SK-N-MC (cell line): Measurements from ENCODE around the gene SLC39A11.

Experiments used
- DNase-seq: peaks from one replicate; pipeline ENCODE4 v3.0.0-alpha.2; 2011; ENCODE audit warnings: low read depth, low spot score
- H3K27ac ChIP-seq: fragments of 200-600 bp; sonication (generic); 2 replicates; pipeline ENCODE4 v1.5.1; 2016; ENCODE audit warnings: mixed run types
- H3K36me3 ChIP-seq: fragments of 200-600 bp; sonication (generic); 2 replicates; pipeline ENCODE4 v1.6.1; 2017; ENCODE audit warnings: antibody characterized with exemption, low read length, mixed read lengths; ENCODE audit not compliant: insufficient read depth
- H3K4me3 ChIP-seq: fragments of 200-600 bp; sonication (generic); 2 replicates; pipeline ENCODE4 v1.5.1; 2016
- H3K9ac ChIP-seq: fragments of 200-600 bp; sonication (generic); 2 replicates; pipeline ENCODE4 v1.8.0; 2017; ENCODE audit warnings: mixed run types, mixed read lengths; ENCODE audit not compliant: insufficient read length
- H3K9me3 ChIP-seq: fragments of 200-600 bp; sonication (generic); 2 replicates; pipeline ENCODE4 v1.6.1; 2017; ENCODE audit warnings: low read depth, mild to moderate bottlenecking, antibody characterized with exemption, low read length, moderate library complexity, mixed read lengths
- EZH2 ChIP-seq: fragments of 200-600 bp; sonication (generic); IDR thresholded peaks from one replicate; pipeline ENCODE4 v1.6.1; 2017; ENCODE audit warnings: antibody characterized with exemption
- FOXP2 ChIP-seq: optimal IDR thresholded peaks from 2 replicates; pipeline ENCODE3; 2011; ENCODE audit warnings: mild to moderate bottlenecking, moderate library complexity; ENCODE audit not compliant: insufficient read depth; ENCODE audit errors: extremely low read length, control extremely low read depth
- POLR2AphosphoS5 ChIP-seq: IDR thresholded peaks from 2 replicates; pipeline ENCODE4 v1.6.1; 2012; ENCODE audit warnings: mild to moderate bottlenecking, low read depth, low read length, borderline replicate concordance

The SLC39A11 gene

GRCh38 chr17:72813481-72813880, 279.0 kb downstream of the SLC39A11 start:
- DNase-seq: no peak
- TF ChIP-seq FOXP2 (no peak), EZH2 (no peak), POLR2AphosphoS5 (no peak)
- H3K36me3 ChIP-seq: no peaks in the 10 kb centered on the region
- H3K9me3 ChIP-seq: no peaks in the 10 kb centered on the region
- H3K4me3 ChIP-seq: no peak overlapping the region
- no peak overlapping the region for H3K27ac ChIP-seq
- no peak overlapping the region for H3K9ac ChIP-seq

DNA sequence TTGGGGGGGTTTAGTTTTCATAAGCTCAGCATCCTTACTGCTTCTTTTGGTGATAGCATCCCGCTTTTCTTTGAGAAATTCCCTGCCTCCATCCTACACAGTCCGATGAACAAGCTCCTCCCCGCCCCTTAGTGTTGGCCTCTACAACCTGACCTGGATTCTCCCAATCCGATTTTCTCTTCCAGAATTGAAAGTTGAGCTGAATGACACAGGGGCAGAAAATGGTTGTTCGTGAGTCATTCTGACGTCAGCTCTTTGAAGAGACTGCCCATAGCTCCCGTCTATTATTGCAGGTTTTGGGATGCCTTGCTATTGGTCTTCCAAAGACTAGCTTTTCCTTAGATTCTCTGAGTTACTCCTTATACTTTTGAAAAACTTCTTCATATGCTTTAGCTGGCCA, 279.7 kb downstream of the SLC39A11 start:
- Histone ChIP-seq H3K36me3 (no peaks in the 10 kb centered on the region), H3K4me3 (no peak overlapping the region), H3K9me3 (no peaks in the 10 kb centered on the region), H3K27ac (no peak overlapping the region), H3K9ac (no peak overlapping the region)
- TF ChIP-seq FOXP2 (no peak), EZH2 (no peak), POLR2AphosphoS5 (no peak)
- DNase-seq: no peak

DNA sequence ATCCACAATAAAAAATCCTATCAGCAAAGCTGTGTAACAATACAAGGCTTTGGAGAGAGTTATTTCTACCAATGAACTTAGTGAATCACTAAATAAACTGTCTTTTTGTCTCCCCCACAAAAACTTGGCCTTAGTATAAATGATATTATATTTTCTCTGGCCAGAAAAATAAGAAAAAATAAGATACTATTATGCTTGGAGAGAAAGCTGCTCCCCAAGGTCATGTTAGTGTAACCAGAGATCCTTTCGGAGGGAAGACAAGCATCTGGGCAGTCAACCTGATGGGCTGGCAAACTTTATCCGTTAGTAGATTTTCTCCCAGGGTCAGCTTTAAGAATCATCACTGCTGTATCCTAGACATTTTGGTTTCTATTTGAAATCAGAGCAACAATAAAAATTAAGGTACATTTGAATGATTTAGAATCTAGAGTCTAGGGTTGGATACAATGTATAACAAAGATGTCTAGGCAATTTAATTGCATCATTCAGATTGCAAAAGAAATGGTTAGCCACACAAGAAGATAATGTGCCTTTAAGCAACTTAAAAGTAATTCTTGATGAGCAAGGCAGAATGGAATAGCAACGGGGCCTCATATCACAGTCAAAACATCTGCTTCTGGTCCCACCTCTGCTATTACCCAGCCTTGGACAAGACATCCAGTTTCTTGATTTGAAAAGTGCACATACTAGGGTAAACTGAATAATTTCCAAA, 280.4 kb downstream of the SLC39A11 start:
- H3K9ac ChIP-seq: no peak overlapping the region
- TF ChIP-seq EZH2 (no peak), POLR2AphosphoS5 (no peak)
- no peaks in the 10 kb centered on the region for H3K9me3 ChIP-seq
- no peak for DNase-seq
- no peaks in the 10 kb centered on the region for H3K36me3 ChIP-seq
- no peak overlapping the region for H3K4me3 ChIP-seq
- H3K27ac ChIP-seq: no peak overlapping the region

- Histone ChIP-seq H3K27ac (no peak overlapping the region), H3K36me3 (no peaks in the 10 kb centered on the region), H3K9ac (no peak overlapping the region), H3K9me3 (no peaks in the 10 kb centered on the region), H3K4me3 (no peak overlapping the region)
- no peak for TF ChIP-seq POLR2AphosphoS5
- no peak for TF ChIP-seq EZH2
- TF ChIP-seq FOXP2: no peak
- no peak for DNase-seq
Observed at GRCh38 chr17:72810991-72811508, 281.4 kb downstream of the SLC39A11 start.

GRCh38 chr17:72806011-72806410, 286.5 kb downstream of the SLC39A11 start:
- no peaks in the 10 kb centered on the region for H3K36me3 ChIP-seq
- no peak for DNase-seq
- H3K4me3 ChIP-seq: no peak overlapping the region
- no peaks in the 10 kb centered on the region for H3K9me3 ChIP-seq
- H3K27ac ChIP-seq: no peak overlapping the region
- H3K9ac ChIP-seq: no peak overlapping the region
- no peak for TF ChIP-seq FOXP2
- no peak for TF ChIP-seq POLR2AphosphoS5
- no peak for TF ChIP-seq EZH2

DNA sequence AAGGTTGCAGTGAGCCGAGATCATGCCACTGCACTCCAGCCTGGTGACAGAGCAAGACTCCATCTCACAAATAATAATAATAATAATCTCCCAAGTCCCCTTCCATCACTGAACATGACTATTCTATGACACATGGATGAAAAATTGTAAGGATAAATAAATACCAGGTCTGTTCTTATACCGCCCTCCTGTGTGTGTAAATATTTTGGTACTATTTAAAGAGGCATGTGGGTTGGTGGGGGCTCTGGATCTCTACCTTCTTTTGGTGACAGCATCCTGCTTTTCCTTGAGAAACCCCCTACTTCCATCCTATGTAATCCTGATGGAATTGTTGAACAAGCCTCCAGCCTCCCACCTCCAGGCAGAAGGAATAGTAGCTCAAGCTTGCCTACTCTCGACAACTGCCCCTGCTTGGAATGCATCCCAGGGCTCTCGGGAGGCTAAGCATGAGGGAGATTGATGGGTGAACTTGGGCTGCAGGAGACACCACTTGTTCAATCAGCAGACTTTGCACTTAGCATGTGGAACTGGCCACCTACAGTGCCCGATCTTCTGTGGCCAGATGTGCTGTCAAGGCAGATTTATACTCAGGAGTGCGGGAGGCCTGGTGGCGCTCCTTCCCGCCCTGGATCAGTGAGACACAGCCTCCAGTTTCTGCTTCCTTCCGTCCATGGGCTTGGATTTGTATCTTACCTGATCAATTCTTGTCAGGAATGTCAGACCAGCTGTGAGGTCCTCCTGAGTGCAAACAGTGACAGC, 287.4 kb downstream of the SLC39A11 start:
- Histone ChIP-seq H3K27ac (no peak overlapping the region), H3K4me3 (no peak overlapping the region), H3K9ac (no peak overlapping the region), H3K36me3 (no peaks in the 10 kb centered on the region), H3K9me3 (no peaks in the 10 kb centered on the region)
- TF ChIP-seq EZH2: no peak
- no peak for DNase-seq

DNA sequence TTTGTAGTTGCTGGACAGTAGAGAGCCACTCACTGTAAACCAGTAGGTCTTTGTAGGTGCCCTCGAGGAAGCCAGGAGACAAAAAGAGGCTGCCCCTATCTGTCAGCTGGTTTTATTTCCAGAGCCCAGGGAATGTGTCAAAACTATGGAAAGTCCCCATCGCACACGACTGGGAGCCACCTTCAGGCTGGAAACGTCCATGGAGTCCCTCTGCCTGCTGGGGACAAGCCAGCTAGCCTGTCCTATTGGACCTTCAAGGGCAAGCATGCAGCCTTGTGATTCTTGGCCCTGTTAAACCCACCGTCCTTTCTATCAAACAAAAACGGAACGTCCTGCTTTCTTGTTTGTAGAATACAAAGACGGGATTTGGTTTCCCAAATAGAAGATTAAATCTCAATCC, 289.8 kb downstream of the SLC39A11 start:
- Histone ChIP-seq H3K27ac (no peak overlapping the region), H3K9ac (no peak overlapping the region), H3K4me3 (no peak overlapping the region), H3K9me3 (no peaks in the 10 kb centered on the region), H3K36me3 (no peaks in the 10 kb centered on the region)
- no peak for DNase-seq
- TF ChIP-seq EZH2 (no peak), FOXP2 (no peak), POLR2AphosphoS5 (no peak)

DNA sequence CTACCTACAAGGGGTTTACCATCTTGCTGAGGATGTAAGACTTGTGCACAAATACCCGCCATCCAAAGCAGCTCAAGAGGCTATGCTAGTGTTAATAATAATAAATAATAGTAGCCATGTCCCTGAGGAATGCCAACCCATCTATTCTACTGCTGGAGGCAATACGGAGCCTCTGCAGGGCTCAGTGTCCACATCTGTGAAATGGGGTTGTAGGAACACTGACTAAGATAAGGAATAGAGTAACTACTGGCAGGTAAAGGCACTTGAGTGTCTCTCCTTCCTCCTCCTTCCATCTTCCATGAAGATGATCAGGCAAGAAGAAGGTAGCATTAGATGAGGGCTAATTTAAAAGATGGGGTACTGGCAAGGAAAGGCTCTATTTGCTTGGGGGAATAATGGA, 295.3 kb downstream of the SLC39A11 start:
- no peak overlapping the region for H3K27ac ChIP-seq
- no peaks in the 10 kb centered on the region for H3K36me3 ChIP-seq
- DNase-seq: no peak
- no peak for TF ChIP-seq EZH2
- TF ChIP-seq FOXP2: no peak
- TF ChIP-seq POLR2AphosphoS5: no peak
- no peaks in the 10 kb centered on the region for H3K9me3 ChIP-seq
- H3K4me3 ChIP-seq: no peak overlapping the region
- no peak overlapping the region for H3K9ac ChIP-seq

DNA sequence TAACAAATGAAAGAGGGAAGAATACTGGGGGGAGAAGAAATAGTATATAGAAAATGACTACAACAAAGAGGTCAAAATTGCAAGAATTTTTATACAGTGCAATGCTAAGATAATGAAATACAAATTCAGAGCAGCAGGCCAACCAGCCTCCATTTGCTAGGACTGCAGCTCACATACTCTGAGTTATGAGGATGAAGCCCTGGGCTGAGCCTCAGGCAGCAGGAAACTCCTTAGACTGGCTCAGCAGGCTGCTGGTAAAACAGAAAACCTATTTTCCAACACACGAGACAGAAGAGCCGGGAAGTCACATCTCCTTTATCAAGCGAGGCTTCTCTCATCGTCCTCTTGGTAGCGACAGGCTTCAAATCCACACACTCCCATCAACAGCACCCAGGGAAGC, 296.5 kb downstream of the SLC39A11 start:
- no peak overlapping the region for H3K4me3 ChIP-seq
- TF ChIP-seq FOXP2: no peak
- TF ChIP-seq EZH2: no peak
- TF ChIP-seq POLR2AphosphoS5: no peak
- no peak for DNase-seq

GRCh38 chr17:72794152-72794551, 298.3 kb downstream of the SLC39A11 start:
- Histone ChIP-seq H3K36me3 (no peaks in the 10 kb centered on the region), H3K9me3 (no peaks in the 10 kb centered on the region), H3K9ac (no peak overlapping the region), H3K4me3 (no peak overlapping the region), H3K27ac (no peak overlapping the region)
- no peak for DNase-seq
- no peak for TF ChIP-seq FOXP2
- TF ChIP-seq POLR2AphosphoS5: no peak
- no peak for TF ChIP-seq EZH2

More for the DNA sequence above, 296.5 kb downstream of the SLC39A11 start:
- H3K27ac ChIP-seq: no peak overlapping the region
- H3K36me3 ChIP-seq: no peaks in the 10 kb centered on the region
- H3K9me3 ChIP-seq: no peaks in the 10 kb centered on the region
- no peak overlapping the region for H3K9ac ChIP-seq
